OCI-LY1 (cell line): ENCODE measurements around the gene SPATA32.

Experiments
- CTCF ChIP-seq: fragments of 200-600 bp; sonication (generic), shearing (Covaris generic); IDR thresholded peaks from 2 replicates; pipeline ENCODE4 v1.5.1; 2017; ENCODE audit warnings: mild to moderate bottlenecking, antibody characterized with exemption, low read length, moderate library complexity, mixed read lengths
- EZH2 ChIP-seq: fragments of 200-600 bp; sonication (generic), shearing (Covaris generic); IDR thresholded peaks from 2 replicates; pipeline ENCODE4 v1.8.0; 2017; ENCODE audit warnings: borderline replicate concordance, mixed run types, mild to moderate bottlenecking, antibody characterized with exemption, low read length, moderate library complexity, mixed read lengths

DNA sequence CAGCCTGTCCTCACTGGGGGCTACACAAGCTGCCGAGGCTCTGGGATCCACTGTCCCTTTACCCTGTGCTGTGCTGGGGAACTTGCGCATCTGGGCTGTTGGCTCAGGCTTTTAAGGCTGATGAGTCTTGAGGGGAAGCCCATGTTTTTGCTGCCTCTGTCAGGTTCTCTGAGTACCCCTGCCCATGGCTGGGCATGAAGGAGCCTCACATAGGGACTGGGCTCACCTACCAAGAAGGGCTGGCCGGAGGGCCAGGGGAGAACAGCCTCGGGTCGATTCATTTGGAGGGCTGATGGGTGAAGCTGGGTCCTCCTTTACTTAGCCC, 25.6 kb downstream of the SPATA32 start:
- no peak for TF ChIP-seq CTCF
- no peak for TF ChIP-seq EZH2
